Stimulated activated CD4-positive, alpha-beta T cell treated with anti-CD3 and anti-CD28 coated beads, Interleukin-15, amount 100 ng/mL, for 48 hours (primary cell): ENCODE results near the gene AIPL1.

Experiments
- DNase-seq, 2 donors: peaks; one replicate each; pipeline ENCODE4 v3.0.0-alpha.2; 2020; ENCODE audit warnings: low read depth in 2 of 2

AIPL1 gene

GRCh38 chr17:6421700-6422604 is 13.0 kb downstream of the AIPL1 start:
- DNase-seq = peak; percentile 45 to 55

- DNase-seq = no peak
Measured at GRCh38 chr17:6420173-6420641, 14.7 kb downstream of the AIPL1 start.

GRCh38 chr17:6415616-6416015 is 19.3 kb downstream of the AIPL1 start:
- DNase-seq = no peak

- DNase-seq = no peak
Measured at GRCh38 chr17:6413065-6413464, 21.9 kb downstream of the AIPL1 start.

GRCh38 chr17:6408735-6409134 is 26.2 kb downstream of the AIPL1 start:
- DNase-seq = no peak

- DNase-seq = no peak
Measured at GRCh38 chr17:6408276-6408675, 26.6 kb downstream of the AIPL1 start.

GRCh38 chr17:6402258-6402657 is 32.7 kb downstream of the AIPL1 start:
- no peak for DNase-seq

GRCh38 chr17:6398955-6399354 is 36.0 kb downstream of the AIPL1 start:
- DNase-seq = no peak

- no peak for DNase-seq
Measured at GRCh38 chr17:6394055-6394606, 40.8 kb downstream of the AIPL1 start.

- no peak for DNase-seq
Measured at GRCh38 chr17:6393351-6393952, 41.5 kb downstream of the AIPL1 start.

GRCh38 chr17:6392609-6393350 is 42.1 kb downstream of the AIPL1 start:
- DNase-seq = no peak

GRCh38 chr17:6388416-6388815 is 46.5 kb downstream of the AIPL1 start:
- no peak for DNase-seq

GRCh38 chr17:6387858-6388257 is 47.1 kb downstream of the AIPL1 start:
- DNase-seq = no peak

- DNase-seq = no peak
Measured at GRCh38 chr17:6387442-6387841, 47.5 kb downstream of the AIPL1 start.

GRCh38 chr17:6386041-6386630 is 48.8 kb downstream of the AIPL1 start:
- DNase-seq = no peak

GRCh38 chr17:6384481-6384880 is 50.4 kb downstream of the AIPL1 start:
- no peak for DNase-seq

- no peak for DNase-seq
Measured at GRCh38 chr17:6381526-6382465, 53.1 kb downstream of the AIPL1 start.

- DNase-seq = no peak
Measured at GRCh38 chr17:6380915-6381438, 53.9 kb downstream of the AIPL1 start.

- DNase-seq = no peak
Measured at GRCh38 chr17:6377906-6378305, 57.0 kb downstream of the AIPL1 start.

- no peak for DNase-seq
Measured at GRCh38 chr17:6376931-6377361, 58.0 kb downstream of the AIPL1 start.
